NOMO-1 (cell line): ENCODE results near the gene STS.

ENCODE experiments used
- DNase-seq, 2 experiments: peaks; one replicate each; lab custom pipeline; 2025; ENCODE audit not compliant: unreplicated experiment in 2 of 2; lab: John Stamatoyannopoulos, UW

STS gene

DNA sequence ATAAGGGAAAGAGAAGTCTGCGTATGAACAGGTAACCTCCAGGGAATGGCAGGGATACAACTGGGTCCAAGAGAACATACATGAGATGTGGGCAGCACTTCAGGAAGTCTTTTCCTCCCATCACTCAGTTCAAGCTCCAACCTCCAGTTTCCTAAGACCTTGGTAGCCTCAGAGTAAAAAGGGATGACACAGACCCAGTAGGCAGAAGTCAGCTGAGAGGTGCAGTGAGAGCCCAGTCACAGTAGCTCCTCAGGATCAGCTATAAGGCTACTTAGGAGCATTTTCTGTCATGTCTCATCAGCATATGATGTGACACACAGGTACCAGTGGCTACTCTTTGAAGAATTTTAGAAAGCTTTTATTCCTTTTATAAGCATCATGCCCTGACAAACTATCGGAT, 12.5 kb upstream of the STS start:
- DNase-seq: no peak

GRCh38 chrX:7139202-7140081, 8.1 kb upstream of the STS start:
- no peak for DNase-seq

- DNase-seq: no peak
Observed at GRCh38 chrX:7143076-7143475, 4.4 kb upstream of the STS start.

GRCh38 chrX:7143941-7144525, 3.5 kb upstream of the STS start:
- DNase-seq: no peak

- DNase-seq: no peak
Observed at GRCh38 chrX:7145454-7145853, 2.1 kb upstream of the STS start.

- peak in 1 of 2 experiments; percentile 10 for DNase-seq
Observed at GRCh38 chrX:7146020-7146702, 1.4 kb upstream of the STS start.

GRCh38 chrX:7146703-7147412, 654 bp upstream of the STS start:
- peak; percentile 28 to 45 for DNase-seq

DNA sequence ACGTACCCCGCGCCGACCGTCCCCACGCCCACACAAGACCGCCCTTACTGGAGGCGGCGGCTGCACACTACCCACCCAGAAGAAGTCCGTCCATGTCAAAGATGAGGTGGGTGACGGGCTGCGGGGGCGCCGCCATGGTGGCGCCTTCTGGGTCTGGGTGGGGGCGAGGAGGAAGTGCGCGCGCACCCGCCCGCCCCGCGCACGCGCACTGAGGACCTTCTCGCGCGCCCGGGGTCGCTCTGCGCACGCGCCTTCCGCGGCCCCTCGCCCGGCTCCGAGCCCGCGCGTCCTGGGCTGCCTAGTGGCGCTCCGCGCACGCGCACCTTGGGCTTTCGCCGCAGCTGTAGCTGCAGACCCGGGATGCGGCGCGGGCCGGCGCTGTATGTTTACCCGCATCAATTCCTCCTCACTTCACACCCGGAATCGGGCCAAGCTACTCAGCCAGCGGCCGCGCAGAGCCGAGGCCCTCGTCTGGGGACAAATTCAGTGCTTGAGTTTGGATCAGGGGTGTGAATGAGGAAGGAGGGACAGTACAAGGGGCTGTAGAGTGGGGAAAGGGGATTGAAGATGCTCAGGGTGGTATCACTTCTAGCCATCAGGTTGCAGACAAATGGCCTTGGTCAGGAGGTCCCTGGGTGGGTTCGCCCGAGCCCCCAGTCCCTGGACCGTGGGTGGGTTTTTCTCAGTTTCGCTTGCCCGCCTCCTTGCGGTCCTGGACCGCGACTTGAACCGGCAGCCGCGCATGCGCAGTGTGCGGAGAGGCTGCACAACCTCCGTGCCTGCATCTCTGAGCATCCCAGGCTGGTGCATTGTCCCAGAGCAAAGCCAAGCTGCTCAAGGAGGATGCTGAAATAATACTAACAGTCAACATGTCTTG, 704 bp downstream of the STS start, which contains the start of gene PUDP:
Gene PUDP (minus strand): TSS at position 176 of the 877 bp plus-strand sequence. CDS start 40 bp downstream, at position 136.
- peak; percentile 83 to 84 for DNase-seq

- no peak for DNase-seq
Observed at GRCh38 chrX:7149411-7149810, 1.9 kb downstream of the STS start.

GRCh38 chrX:7153231-7153630, 5.7 kb downstream of the STS start:
- DNase-seq: no peak

DNA sequence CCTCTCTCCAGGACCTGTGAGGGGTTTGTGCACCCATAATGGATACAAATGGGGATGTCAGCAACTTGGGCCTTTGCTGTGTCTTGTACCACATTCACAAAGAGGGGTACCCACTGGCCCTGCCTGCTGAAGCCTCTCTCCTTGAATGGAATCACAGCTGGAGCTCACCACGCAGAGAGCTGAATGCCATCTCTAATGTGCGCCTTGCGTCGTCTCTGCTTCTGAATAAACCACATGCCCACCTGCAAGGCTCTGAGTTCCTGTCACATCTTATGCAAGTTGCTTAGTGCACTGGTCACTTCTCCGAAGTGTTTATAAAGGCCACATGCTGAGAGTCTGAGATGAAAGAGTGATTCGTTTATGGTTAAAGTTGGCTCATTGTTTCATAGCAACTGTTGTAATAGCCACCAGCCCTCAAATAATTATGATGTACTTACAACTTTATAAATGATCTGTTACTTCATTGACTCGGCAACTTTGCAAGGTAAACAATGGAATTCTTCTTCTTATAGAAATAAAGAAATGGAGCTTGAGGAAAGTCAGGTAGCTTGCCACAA, 6.6 kb downstream of the STS start:
- no peak for DNase-seq

DNA sequence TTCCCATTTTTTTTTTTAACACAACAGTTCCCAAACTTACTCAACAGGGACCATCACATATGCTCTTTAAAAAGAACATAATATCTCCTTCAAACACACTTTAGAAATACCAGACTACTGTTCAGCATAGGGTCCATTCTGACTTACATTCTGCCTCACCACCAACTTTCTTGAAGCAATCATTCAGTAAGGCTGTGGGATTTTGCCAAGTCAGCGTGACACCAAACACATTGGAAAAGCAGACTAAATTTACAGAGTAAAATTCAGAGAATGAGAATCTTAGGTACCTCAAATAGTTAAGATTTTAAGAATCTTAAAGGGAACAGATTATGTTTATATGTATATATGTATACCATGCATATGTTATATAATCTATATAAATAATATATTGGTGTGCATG, 7.7 kb downstream of the STS start:
- no peak for DNase-seq

- no peak for DNase-seq
Observed at GRCh38 chrX:7156879-7157278, 9.4 kb downstream of the STS start.

GRCh38 chrX:7158468-7158990, 11.0 kb downstream of the STS start:
- no peak for DNase-seq

DNA sequence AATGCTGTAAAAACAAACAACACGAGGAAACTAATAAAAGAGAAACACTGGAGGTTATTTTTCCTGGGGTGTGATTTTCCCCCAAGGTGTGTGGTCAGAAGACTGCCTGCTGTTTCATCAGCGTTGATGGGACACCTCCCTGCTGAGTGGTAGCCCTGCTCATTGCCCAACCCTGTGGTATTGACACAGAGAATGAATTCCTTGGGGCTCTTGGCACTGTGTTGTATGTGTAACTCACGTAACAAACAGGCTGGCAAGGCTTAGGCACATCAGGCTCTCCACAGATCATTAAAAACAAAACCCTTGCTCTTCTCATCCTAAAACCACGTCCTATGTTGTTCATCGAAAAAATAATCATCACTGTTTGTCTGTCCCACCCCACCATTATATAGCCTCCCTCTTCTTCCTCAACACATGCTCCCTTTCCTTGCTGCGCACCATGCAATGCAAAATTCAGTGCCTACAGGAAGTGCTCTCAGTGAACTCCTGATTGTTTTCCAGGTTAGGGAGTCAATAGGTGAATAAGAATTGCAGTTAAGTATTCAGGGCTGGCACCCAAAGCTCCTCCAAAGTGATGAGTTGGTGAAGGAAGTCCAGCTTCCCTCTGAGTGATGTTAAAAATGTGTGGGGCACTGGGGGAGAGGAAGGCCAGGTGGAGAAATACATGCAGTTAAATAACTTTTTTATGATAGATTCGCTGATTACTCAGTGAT, 11.8 kb downstream of the STS start:
- DNase-seq: peak in 1 of 2 experiments; percentile 28

- no peak for DNase-seq
Observed at GRCh38 chrX:7163146-7163677, 15.7 kb downstream of the STS start.

GRCh38 chrX:7164174-7164573, 16.7 kb downstream of the STS start:
- DNase-seq: no peak

GRCh38 chrX:7168371-7168770, 20.9 kb downstream of the STS start:
- DNase-seq: no peak

DNA sequence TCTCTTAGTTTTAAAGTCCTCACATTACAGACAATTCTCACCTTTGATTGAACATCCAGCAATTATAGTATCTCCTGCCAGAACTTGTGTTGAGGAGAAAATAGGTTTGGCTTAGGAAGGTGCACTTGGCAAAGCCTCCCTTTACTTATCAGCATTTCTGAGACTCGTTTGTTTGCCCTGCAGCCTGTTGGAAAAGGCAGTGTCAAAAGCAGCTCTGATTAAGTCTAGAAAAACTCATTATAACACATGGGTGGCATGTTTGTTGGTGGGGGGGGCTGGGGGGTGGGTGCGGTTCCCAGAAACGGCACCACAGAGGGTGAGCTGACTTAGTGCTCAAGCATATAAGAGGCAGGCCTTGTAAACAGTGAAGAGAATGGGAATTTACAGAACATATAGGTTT, 22.1 kb downstream of the STS start:
- no peak for DNase-seq
